Esophagus squamous epithelium (tissue), 5 donors: ENCODE measurements around the gene VPREB3. TPM values are rescaled to one million over a fixed set of nuclear protein-coding genes. Genes with fewer than 3 reads are reported as not detected.

ENCODE experiments used
- DNase-seq: peaks from one replicate; lab custom pipeline; 2025; lab: John Stamatoyannopoulos, UW
- H3K27ac ChIP-seq, 4 donors: fragments of 200-600 bp; sonication (generic); one replicate each; pipeline ENCODE4 v1.5.1; 2016 to 2019; ENCODE audit warnings: mild to moderate bottlenecking in 1 of 4
- H3K27me3 ChIP-seq, 4 donors: fragments of 200-600 bp; sonication (generic); 1 replicate in 3 of 4; 2 replicates in 1 of 4; pipeline versions ENCODE4 v1.5.1 to v1.6.0; 2017 to 2021; ENCODE audit warnings: antibody characterized with exemption in 1 of 4
- H3K36me3 ChIP-seq, 3 donors: fragments of 200-600 bp; sonication (generic); one replicate each; pipeline ENCODE4 v1.5.1; 2016 to 2019
- H3K4me1 ChIP-seq, 3 donors: fragments of 200-600 bp; sonication (generic); one replicate each; pipeline ENCODE4 v1.5.1; 2017 to 2019
- H3K4me3 ChIP-seq, 4 donors: fragments of 200-600 bp; sonication (generic); 1 replicate in 3 of 4; 2 replicates in 1 of 4; pipeline ENCODE4 v1.5.1; 2016 to 2019; ENCODE audit warnings: mild to moderate bottlenecking in 2 of 4, moderate library complexity in 1 of 4
- H3K9me3 ChIP-seq, 3 donors: fragments of 200-600 bp; sonication (generic); one replicate each; pipeline ENCODE4 v1.5.1; 2016 to 2019
- POLR2A ChIP-seq, 4 donors: fragments of 450-650 bp; IDR thresholded peaks; one replicate each; pipeline ENCODE4 v1.6.1; 2017; ENCODE audit warnings: antibody characterized with exemption in 4 of 4, mild to moderate bottlenecking in 4 of 4, moderate library complexity in 3 of 4
- WGBS, 2 donors: methylation state at CpG; one replicate each; pipeline ENCODE4 v1.1.5; 2018; 5-methylcytosine and 5-hydroxymethylcytosine counted together
- intact Hi-C: fragments of 100-400 bp; cut with DNase I; formaldehyde crosslinking; loops from one replicate; pipeline ENCODE4 v1.15.0; 2022
- total RNA-seq, 4 donors: library from RNA; depleted of rRNA; stranded (reverse); fragments of >200 nt; gene quantifications; one replicate each; pipeline ENCODE4 v1.1.0, GENCODE V29; 2016
- TF ChIP-seq, protein P1 (sequence below), 6 experiments: fragments of 450-650 bp in 4 of 6; fragments of 200-600 bp in 2 of 6; sonication (generic) in 2 of 6; IDR thresholded peaks; one replicate each; pipeline ENCODE4 v1.5.1; 2016 to 2019; ENCODE audit warnings: antibody characterized with exemption in 6 of 6, mild to moderate bottlenecking in 4 of 6, moderate library complexity in 4 of 6
- donor health status: DM: yes; HTN: yes; CAD: no.

Gene VPREB3
- total RNA-seq, 4 donors from 2014 or later, result not detected

- peak overlapping the region in 1 of 4 donors; percentile 5 for H3K27ac ChIP-seq
- H3K4me1 ChIP-seq, result peaks cover 23 to 92% (median 51%) of the 10 kb centered on the region in 3 donors
- intact Hi-C loops, result loop anchor here (5.0 kb wide), 1 partner anchor 78 kb away; no protein-coding TSS in a partner anchor
Measured at GRCh38 chr22:23769321-23769965, 15.2 kb upstream of the VPREB3 start.

GRCh38 chr22:23767673-23768548 is 13.7 kb upstream of the VPREB3 start, which contains the start of gene CHCHD10:
CHCHD10 (minus strand) TSS chr22:23767972; CDS start chr22:23767874, 98 bp downstream.
- H3K4me1 ChIP-seq, result peaks cover 15 to 92% (median 39%) of the 10 kb centered on the region in 3 donors
- no peak for DNase-seq
- H3K36me3 ChIP-seq, result peaks cover 0 to 27% (median 0%) of the 10 kb centered on the region in 3 donors
- intact Hi-C loops, result loop anchor here (5.0 kb wide), 1 partner anchor 79 kb away; no protein-coding TSS in a partner anchor
- 0% methylated on average over 5 of the region's 63 CpGs; no CpG with 5 or more reads in 1 of the 2 donors for WGBS, 2 donors
- no peaks in the 10 kb centered on the region for H3K9me3 ChIP-seq
- H3K27ac ChIP-seq, result peak within 1 kb of the TSS; percentile 80 to 91 (median 89)
- TF ChIP-seq, protein P1, sequence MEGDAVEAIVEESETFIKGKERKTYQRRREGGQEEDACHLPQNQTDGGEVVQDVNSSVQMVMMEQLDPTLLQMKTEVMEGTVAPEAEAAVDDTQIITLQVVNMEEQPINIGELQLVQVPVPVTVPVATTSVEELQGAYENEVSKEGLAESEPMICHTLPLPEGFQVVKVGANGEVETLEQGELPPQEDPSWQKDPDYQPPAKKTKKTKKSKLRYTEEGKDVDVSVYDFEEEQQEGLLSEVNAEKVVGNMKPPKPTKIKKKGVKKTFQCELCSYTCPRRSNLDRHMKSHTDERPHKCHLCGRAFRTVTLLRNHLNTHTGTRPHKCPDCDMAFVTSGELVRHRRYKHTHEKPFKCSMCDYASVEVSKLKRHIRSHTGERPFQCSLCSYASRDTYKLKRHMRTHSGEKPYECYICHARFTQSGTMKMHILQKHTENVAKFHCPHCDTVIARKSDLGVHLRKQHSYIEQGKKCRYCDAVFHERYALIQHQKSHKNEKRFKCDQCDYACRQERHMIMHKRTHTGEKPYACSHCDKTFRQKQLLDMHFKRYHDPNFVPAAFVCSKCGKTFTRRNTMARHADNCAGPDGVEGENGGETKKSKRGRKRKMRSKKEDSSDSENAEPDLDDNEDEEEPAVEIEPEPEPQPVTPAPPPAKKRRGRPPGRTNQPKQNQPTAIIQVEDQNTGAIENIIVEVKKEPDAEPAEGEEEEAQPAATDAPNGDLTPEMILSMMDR (IDR thresholded peaks at IDR 0.05), result peak; percentile 67 to 80 (median 72)
- peak in 2 of 4 donors; percentile 52 to 79 for TF ChIP-seq POLR2A (IDR thresholded peaks at IDR 0.05)
- no peaks in the 10 kb centered on the region for H3K27me3 ChIP-seq
- H3K4me3 ChIP-seq, result peak within 1 kb of the TSS; percentile 57 to 84 (median 72)

More at GRCh38 chr22:23769321-23769965, 15.2 kb upstream of the VPREB3 start:
- H3K4me3 ChIP-seq, result no peak overlapping the region
- H3K36me3 ChIP-seq, result peaks cover 0 to 15% (median 0%) of the 10 kb centered on the region in 3 donors
- no peaks in the 10 kb centered on the region for H3K27me3 ChIP-seq
- no peak for TF ChIP-seq POLR2A (IDR thresholded peaks at IDR 0.05)
- TF ChIP-seq, protein P1 (IDR thresholded peaks at IDR 0.05), result no peak
- 58 to 64% methylated on average over 3 to 6 of the region's 6 CpGs for WGBS, 2 donors
- no peaks in the 10 kb centered on the region for H3K9me3 ChIP-seq
- no peak for DNase-seq

- Histone ChIP-seq H3K4me3 (peak overlapping the region; percentile 57 to 84 (median 72)), H3K27ac (peak overlapping the region; percentile 80 to 91 (median 89)), H3K27me3 (no peaks in the 10 kb centered on the region), H3K4me1 (peaks cover 13 to 92% (median 38%) of the 10 kb centered on the region in 3 donors), H3K36me3 (peaks cover 0 to 27% (median 0%) of the 10 kb centered on the region in 3 donors), H3K9me3 (no peaks in the 10 kb centered on the region)
- no peak for DNase-seq
- TF ChIP-seq, protein P1 (IDR thresholded peaks at IDR 0.05), result no peak
- no peak for TF ChIP-seq POLR2A (IDR thresholded peaks at IDR 0.05)
- WGBS, 2 donors, result no CpG with 5 or more reads among the region's 27 CpGs
- intact Hi-C loops, result loop anchor here (5.0 kb wide), 1 partner anchor 80 kb away; no protein-coding TSS in a partner anchor
Measured at GRCh38 chr22:23767303-23767672, 13.1 kb upstream of the VPREB3 start.

GRCh38 chr22:23764899-23765881 is 11.0 kb upstream of the VPREB3 start:
- H3K27me3 ChIP-seq, result no peaks in the 10 kb centered on the region
- DNase-seq, result no peak
- intact Hi-C loops, result loop anchor here (5.0 kb wide), 1 partner anchor 82 kb away; no protein-coding TSS in a partner anchor
- 82 to 90% methylated on average over 3 to 5 of the region's 9 CpGs for WGBS, 2 donors
- H3K9me3 ChIP-seq, result no peaks in the 10 kb centered on the region
- peaks cover 0 to 27% (median 0%) of the 10 kb centered on the region in 3 donors for H3K36me3 ChIP-seq
- H3K4me3 ChIP-seq, result no peak overlapping the region
- H3K27ac ChIP-seq, result no peak overlapping the region
- H3K4me1 ChIP-seq, result peaks cover 13 to 72% (median 29%) of the 10 kb centered on the region in 3 donors
- TF ChIP-seq POLR2A (IDR thresholded peaks at IDR 0.05), result no peak
- TF ChIP-seq, protein P1 (IDR thresholded peaks at IDR 0.05), result no peak
